Measurements from ENCODE around the gene LGALSL.

Gene LGALSL

DNA sequence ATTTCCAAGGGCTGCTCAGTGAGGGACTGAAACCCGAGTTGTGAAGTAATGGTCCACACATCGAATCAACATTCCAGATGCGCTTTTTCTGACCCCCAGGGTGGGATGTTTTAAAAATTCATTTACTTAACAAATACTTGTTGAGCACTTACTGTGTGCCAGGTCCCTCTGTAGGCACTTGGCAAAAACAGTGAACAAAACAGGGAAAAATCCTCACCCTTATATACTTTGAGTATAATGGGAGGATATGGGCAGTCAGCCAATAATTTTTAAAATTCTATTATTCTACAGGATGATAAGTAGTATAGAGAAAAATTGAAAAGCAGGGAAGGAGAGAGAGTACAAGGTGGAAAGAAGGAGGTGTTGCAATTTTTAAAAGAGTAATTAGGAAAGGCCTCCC, 38.9 kb downstream of the LGALSL start:
- TF ChIP-seq, protein P1, sequence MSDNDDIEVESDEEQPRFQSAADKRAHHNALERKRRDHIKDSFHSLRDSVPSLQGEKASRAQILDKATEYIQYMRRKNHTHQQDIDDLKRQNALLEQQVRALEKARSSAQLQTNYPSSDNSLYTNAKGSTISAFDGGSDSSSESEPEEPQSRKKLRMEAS (IDR thresholded peaks at IDR 0.05; ENCODE audit: low read depth, low read length) = no peak
- TF ChIP-seq MYC (IDR thresholded peaks at IDR 0.05; ENCODE audit: low read depth, low read length) (no peak), POLR2A (IDR thresholded peaks at IDR 0.05; ENCODE audit: extremely low read depth, insufficient read length) (no peak)
- TF ChIP-seq, protein P2, sequence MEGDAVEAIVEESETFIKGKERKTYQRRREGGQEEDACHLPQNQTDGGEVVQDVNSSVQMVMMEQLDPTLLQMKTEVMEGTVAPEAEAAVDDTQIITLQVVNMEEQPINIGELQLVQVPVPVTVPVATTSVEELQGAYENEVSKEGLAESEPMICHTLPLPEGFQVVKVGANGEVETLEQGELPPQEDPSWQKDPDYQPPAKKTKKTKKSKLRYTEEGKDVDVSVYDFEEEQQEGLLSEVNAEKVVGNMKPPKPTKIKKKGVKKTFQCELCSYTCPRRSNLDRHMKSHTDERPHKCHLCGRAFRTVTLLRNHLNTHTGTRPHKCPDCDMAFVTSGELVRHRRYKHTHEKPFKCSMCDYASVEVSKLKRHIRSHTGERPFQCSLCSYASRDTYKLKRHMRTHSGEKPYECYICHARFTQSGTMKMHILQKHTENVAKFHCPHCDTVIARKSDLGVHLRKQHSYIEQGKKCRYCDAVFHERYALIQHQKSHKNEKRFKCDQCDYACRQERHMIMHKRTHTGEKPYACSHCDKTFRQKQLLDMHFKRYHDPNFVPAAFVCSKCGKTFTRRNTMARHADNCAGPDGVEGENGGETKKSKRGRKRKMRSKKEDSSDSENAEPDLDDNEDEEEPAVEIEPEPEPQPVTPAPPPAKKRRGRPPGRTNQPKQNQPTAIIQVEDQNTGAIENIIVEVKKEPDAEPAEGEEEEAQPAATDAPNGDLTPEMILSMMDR (IDR thresholded peaks at IDR 0.05; ENCODE audit: low read depth, low read length) = no peak
- no peak overlapping the region for H3K4me3 ChIP-seq (ENCODE audit: low read depth, low read length)
- DNase-seq (ENCODE audit: low read depth) = no peak

DNA sequence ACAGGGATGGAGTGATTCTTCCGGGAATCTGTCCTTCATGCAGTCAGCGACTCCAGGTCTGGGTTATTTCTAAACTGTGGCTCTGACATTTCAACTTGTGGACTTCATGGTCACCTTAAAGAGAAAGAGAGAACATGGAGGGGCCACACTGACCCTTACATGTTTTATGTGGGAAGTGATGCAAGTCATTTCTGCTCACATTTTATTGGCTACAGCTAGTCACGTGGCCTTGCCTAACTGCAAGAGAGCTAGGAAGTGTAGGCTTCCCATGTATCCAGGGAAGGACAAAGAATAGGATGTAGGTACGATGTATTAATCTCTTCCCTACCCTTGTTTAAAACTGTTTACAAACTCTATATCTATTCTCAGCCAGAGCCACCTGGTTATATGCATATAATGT, 39.8 kb downstream of the LGALSL start:
- TF ChIP-seq MYC (IDR thresholded peaks at IDR 0.05; ENCODE audit: low read depth, low read length) = no peak
- TF ChIP-seq, protein P1 (IDR thresholded peaks at IDR 0.05; ENCODE audit: low read depth, low read length) = no peak
- TF ChIP-seq, protein P2 (IDR thresholded peaks at IDR 0.05; ENCODE audit: low read depth, low read length) = no peak
- no peak for DNase-seq (ENCODE audit: low read depth)
- H3K4me3 ChIP-seq (ENCODE audit: low read depth, low read length) = no peak overlapping the region

DNA sequence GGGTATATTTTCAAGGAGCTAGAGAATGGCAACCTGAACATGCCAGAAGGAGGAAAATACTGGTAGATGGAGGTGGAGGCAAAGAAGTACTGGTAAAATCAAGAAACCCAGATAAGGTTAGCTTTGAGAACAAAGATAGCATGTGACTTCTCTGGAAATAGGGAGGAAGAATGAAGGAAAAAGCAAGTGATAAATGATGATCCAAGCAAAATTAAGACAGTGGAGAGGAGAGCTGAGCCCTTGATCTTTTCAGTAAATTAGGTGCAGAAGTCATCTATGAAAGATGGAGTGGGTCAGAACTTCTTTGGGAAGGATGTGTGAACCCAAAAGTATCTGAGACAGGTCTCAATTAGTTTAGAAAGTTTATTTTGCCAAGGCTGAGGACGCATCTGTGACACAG, 44.5 kb downstream of the LGALSL start:
- TF ChIP-seq MYC (IDR thresholded peaks at IDR 0.05; ENCODE audit: low read depth, low read length) = no peak
- TF ChIP-seq, protein P2 (IDR thresholded peaks at IDR 0.05; ENCODE audit: low read depth, low read length) = no peak
- no peak overlapping the region for H3K4me3 ChIP-seq (ENCODE audit: low read depth, low read length)
- DNase-seq (ENCODE audit: low read depth) = no peak

DNA sequence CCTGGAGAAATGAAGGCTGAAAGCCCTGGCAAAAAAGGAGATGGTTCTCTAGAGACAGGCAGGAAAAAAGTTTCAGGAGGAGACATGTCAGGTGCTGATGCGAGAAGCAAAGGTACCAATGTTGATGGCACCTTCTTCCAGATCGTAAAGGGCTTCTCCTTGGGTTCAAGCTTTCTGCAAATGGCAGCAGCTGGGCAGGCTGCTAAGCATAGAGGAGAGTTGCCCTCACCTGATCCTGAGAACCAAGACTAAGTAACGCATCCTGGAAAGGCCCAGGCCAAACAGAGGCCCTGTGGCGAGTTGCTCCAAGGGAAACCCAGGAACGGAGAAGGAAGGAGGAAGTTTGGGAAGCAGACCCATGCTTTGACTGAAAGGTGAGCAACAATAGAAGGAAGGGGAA, 46.6 kb downstream of the LGALSL start:
- no peak overlapping the region for H3K4me3 ChIP-seq (ENCODE audit: low read depth, low read length)
- DNase-seq (ENCODE audit: low read depth) = no peak
- no peak for TF ChIP-seq POLR2A (IDR thresholded peaks at IDR 0.05; ENCODE audit: extremely low read depth, insufficient read length)
- no peak for TF ChIP-seq MYC (IDR thresholded peaks at IDR 0.05; ENCODE audit: low read depth, low read length)
- TF ChIP-seq, protein P1 (IDR thresholded peaks at IDR 0.05; ENCODE audit: low read depth, low read length) = no peak
- TF ChIP-seq, protein P2 (IDR thresholded peaks at IDR 0.05; ENCODE audit: low read depth, low read length) = no peak

DNA sequence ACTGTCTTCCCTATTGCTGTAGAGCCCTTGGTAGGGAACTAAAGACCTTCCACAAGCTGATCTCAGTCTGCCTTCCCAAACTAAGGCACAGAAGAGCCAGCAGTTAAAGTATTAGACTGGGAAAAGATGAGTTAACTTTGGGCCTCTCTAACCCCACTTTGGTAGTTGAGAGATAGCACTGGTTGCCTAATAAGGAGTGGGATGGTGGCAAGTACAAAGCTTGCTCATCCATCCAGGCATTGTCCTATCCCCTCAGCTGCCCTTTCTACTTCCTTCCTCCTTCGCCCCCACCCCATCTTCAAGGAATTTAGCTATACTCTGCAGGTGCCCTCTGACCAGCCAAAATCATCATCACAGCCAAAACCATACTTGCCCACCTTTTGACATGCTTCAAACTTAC, 48.0 kb downstream of the LGALSL start:
- TF ChIP-seq, protein P1 (IDR thresholded peaks at IDR 0.05; ENCODE audit: low read depth, low read length) = no peak
- TF ChIP-seq POLR2A (IDR thresholded peaks at IDR 0.05; ENCODE audit: extremely low read depth, insufficient read length) (no peak), MYC (IDR thresholded peaks at IDR 0.05; ENCODE audit: low read depth, low read length) (no peak)
- TF ChIP-seq, protein P2 (IDR thresholded peaks at IDR 0.05; ENCODE audit: low read depth, low read length) = no peak
- DNase-seq (ENCODE audit: low read depth) = no peak
- no peak overlapping the region for H3K4me3 ChIP-seq (ENCODE audit: low read depth, low read length)

DNA sequence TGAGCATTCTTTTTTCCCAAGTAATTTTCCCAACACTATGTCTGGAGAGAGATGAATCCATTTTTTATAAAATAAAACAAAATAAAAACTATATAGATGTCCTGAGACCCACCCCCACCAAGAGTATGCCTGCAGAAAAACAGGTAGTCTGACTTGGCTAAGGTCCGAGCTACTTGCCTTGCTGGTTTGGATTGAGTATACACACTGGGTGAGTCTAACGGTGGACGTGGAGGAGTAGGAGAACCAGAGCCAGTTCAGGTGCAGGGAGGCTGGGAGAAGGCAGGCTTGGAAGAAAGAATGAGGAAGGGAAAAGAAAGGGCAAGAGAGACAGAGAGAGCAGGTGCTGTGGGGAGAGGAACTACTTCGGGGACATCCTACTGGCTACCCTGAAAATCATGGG, 48.9 kb downstream of the LGALSL start:
- DNase-seq (ENCODE audit: low read depth) = no peak
- no peak overlapping the region for H3K4me3 ChIP-seq (ENCODE audit: low read depth, low read length)
- TF ChIP-seq MYC (IDR thresholded peaks at IDR 0.05; ENCODE audit: low read depth, low read length) (no peak), POLR2A (IDR thresholded peaks at IDR 0.05; ENCODE audit: extremely low read depth, insufficient read length) (no peak)
- TF ChIP-seq, protein P2 (IDR thresholded peaks at IDR 0.05; ENCODE audit: low read depth, low read length) = no peak
- TF ChIP-seq, protein P1 (IDR thresholded peaks at IDR 0.05; ENCODE audit: low read depth, low read length) = no peak

Data from NB4 (cell line).